Aorta (tissue), 5 donors: ENCODE measurements around the gene GON7. TPM values are rescaled to one million over a fixed set of nuclear protein-coding genes. Genes with fewer than 3 reads are reported as not detected.

ENCODE experiments used
- ATAC-seq: fragments of 200-7000 bp; cut with Tn5 transposase; one replicate; pipeline ENCODE4 v1.9.1; 2022; ENCODE audit warnings: moderate library complexity; ENCODE audit not compliant: low FRiP score
- DNase-seq, 2 donors: peaks; one replicate each; pipeline ENCODE4 v3.0.0-alpha.2; 2020
- H3K27ac ChIP-seq, 2 donors: one replicate each; pipeline ENCODE4 v1.5.1; 2013; ENCODE audit warnings: low read length in 2 of 2, mild to moderate bottlenecking in 2 of 2, moderate library complexity in 2 of 2, control low read depth in 1 of 2, inconsistent platforms in 1 of 2, low read depth in 1 of 2
- H3K27me3 ChIP-seq, 2 donors: one replicate each; pipeline ENCODE4 v1.6.1; 2013; ENCODE audit warnings: control low read depth in 1 of 2, low read length in 1 of 2, mild to moderate bottlenecking in 1 of 2, moderate library complexity in 1 of 2; ENCODE audit not compliant: insufficient read depth in 2 of 2, control insufficient read depth in 1 of 2
- H3K36me3 ChIP-seq, 2 donors: one replicate each; pipeline ENCODE4 v1.6.1; 2013; ENCODE audit warnings: control low read depth in 1 of 2, low read length in 1 of 2, mild to moderate bottlenecking in 1 of 2; ENCODE audit not compliant: insufficient read depth in 2 of 2, control insufficient read depth in 1 of 2
- H3K4me1 ChIP-seq, 2 donors: one replicate each; pipeline ENCODE4 v1.6.1; 2013; ENCODE audit warnings: low read length in 2 of 2, control low read depth in 1 of 2, mild to moderate bottlenecking in 1 of 2, moderate library complexity in 1 of 2; ENCODE audit not compliant: insufficient read depth in 2 of 2, control insufficient read depth in 1 of 2
- H3K4me3 ChIP-seq, 2 donors: one replicate each; pipeline ENCODE4 v1.5.1; 2013; ENCODE audit warnings: low read length in 2 of 2, control low read depth in 1 of 2, mild to moderate bottlenecking in 1 of 2
- H3K9me3 ChIP-seq: one replicate; pipeline ENCODE4 v1.6.1; 2013; ENCODE audit warnings: mild to moderate bottlenecking, low read length; ENCODE audit not compliant: control insufficient read depth
- WGBS, 2 donors: extraction: QIAGEN DNeasy Blood & Tissue Kit; methylation state at CpG; one replicate each; pipeline ENCODE4 v1.1.7; 2013; 5-methylcytosine and 5-hydroxymethylcytosine counted together
- intact Hi-C, 2 donors: fragments of 100-400 bp; cut with DNase I; formaldehyde crosslinking; loops; one replicate each; pipeline versions ENCODE4 v1.14.2 to v1.15.0; 2022
- polyA plus RNA-seq, 2 donors: library from polyadenylated mRNA; stranded (reverse); fragments of 200-250 nt; gene quantifications; one replicate each; pipeline ENCODE4 v1.2.3, GENCODE V29; 2013
- total RNA-seq, 2 donors: library from RNA; stranded (reverse); fragmentation: NEBNext Ultra II Directional; extraction: Animal tissue kit (Norgen Biotek cat#: 25700); gene quantifications; one replicate each; pipeline ENCODE4 v1.2.1, GENCODE V29; 2021
- donor health status: healthy with polysubstance abuse.
- donor health status: Bipolar disorder and iron deficiency.
- donor health status: DM: no; HTN: no; CAD: no.
- donor health status: DM: no; HTN: no; CAD: no.
- donor health status: DM: yes; HTN: yes; CAD: no.

Gene GON7
- total and polyA plus RNA-seq, 4 donors, result 4.9 to 17.3 (median 10.0) TPM

- WGBS, 2 donors, result 73 to 76% methylated on average over 2 of the region's 2 CpGs
- intact Hi-C loops, result no loop called here
- ATAC-seq, result no peak
Observed at GRCh38 chr14:93155667-93156066, 51.2 kb downstream of the GON7 start.

GRCh38 chr14:93153121-93153520 is 53.7 kb downstream of the GON7 start:
- Histone ChIP-seq H3K4me3 (no peak overlapping the region), H3K9me3 (no peaks in the 10 kb centered on the region), H3K4me1 (no peaks in the 10 kb centered on the region), H3K27ac (no peak overlapping the region), H3K27me3 (no peaks in the 10 kb centered on the region), H3K36me3 (no peaks in the 10 kb centered on the region)
- DNase-seq, result no peak
- ATAC-seq, result no peak
- intact Hi-C loops, result no loop called here
- 75 to 80% methylated on average over 7 of the region's 7 CpGs for WGBS, 2 donors

More at GRCh38 chr14:93155667-93156066, 51.2 kb downstream of the GON7 start:
- Histone ChIP-seq H3K9me3 (no peaks in the 10 kb centered on the region), H3K4me3 (no peak overlapping the region), H3K27ac (no peak overlapping the region), H3K36me3 (no peaks in the 10 kb centered on the region), H3K27me3 (no peaks in the 10 kb centered on the region), H3K4me1 (no peaks in the 10 kb centered on the region)
- no peak for DNase-seq

Other genes with a start within 250 kb of the GON7 start
- gene ITPK1, start 91.1 kb downstream of the GON7 start, total RNA-seq, result 10 to 100 TPM; 50.8 to 69.5 TPM
- gene ITPK1, start 91.1 kb downstream of the GON7 start, polyA plus RNA-seq, result 10 to 100 TPM; 39.7 to 57.5 TPM
- gene MOAP1, start 22.2 kb downstream of the GON7 start, total RNA-seq, result 10 to 100 TPM; 22.0 to 22.8 TPM
- gene MOAP1, start 22.2 kb downstream of the GON7 start, polyA plus RNA-seq, result 10 to 100 TPM; 37.6 to 38.7 TPM
- gene LYSET, start 21.7 kb downstream of the GON7 start, total RNA-seq, result 10 to 100 TPM; 12.7 to 13.7 TPM
- 10 to 100 TPM; 17.1 to 42.2 TPM for gene LYSET, start 21.7 kb downstream of the GON7 start, polyA plus RNA-seq
- 10 to 100 TPM; 15.7 to 18.0 TPM for gene UBR7, start 191 bp upstream of the GON7 start, total RNA-seq
- gene UBR7, start 191 bp upstream of the GON7 start, polyA plus RNA-seq, result 10 to 100 TPM; 14.7 to 18.5 TPM
- 10 to 100 TPM; 39.6 to 51.2 TPM for gene BTBD7, start 126.0 kb upstream of the GON7 start, total RNA-seq
- gene BTBD7, start 126.0 kb upstream of the GON7 start, polyA plus RNA-seq, result 1 to 10 TPM; 7.4 to 8.5 TPM
- not detected for gene COX8C, start 140.1 kb upstream of the GON7 start, total RNA-seq
- not detected for gene COX8C, start 140.1 kb upstream of the GON7 start, polyA plus RNA-seq
- under 1 TPM; 0.16 to 0.21 TPM for gene UNC79, start 223.9 kb upstream of the GON7 start, total RNA-seq
- gene UNC79, start 223.9 kb upstream of the GON7 start, polyA plus RNA-seq, result under 1 TPM in 1 of 2 donors, not detected in 1; 0.05 TPM